T-cell (primary cell): ENCODE data around the gene PPT2. TPM values are rescaled to one million over a fixed set of nuclear protein-coding genes. Genes with fewer than 3 reads are reported as not detected.

Experiments
- ATAC-seq, 4 experiments: fragments of 200-7000 bp in 3 of 4; fragments of 150-1000 bp in 1 of 4; cut with Tn5 transposase; replicated peaks in 1 of 4; 1 replicate in 3 of 4; 2 replicates in 1 of 4; pipeline ENCODE4 v1.10.0; 2021; ENCODE audit warnings: moderate library complexity in 3 of 4, mild to moderate bottlenecking in 2 of 4, moderate number of reproducible peaks in 1 of 4
- CTCF ChIA-PET, 2 donors: fragments of 300-600 bp; sonication (Branson Sonifier 250); formaldehyde crosslinking; loops; one replicate each; lab custom pipeline; 2022; ENCODE audit warnings: antibody characterized with exemption in 2 of 2; lab: Charles Lee
- POLR2A ChIA-PET, 2 donors: fragments of 300-600 bp; sonication (Branson Sonifier 250); formaldehyde crosslinking; loops; one replicate each; lab custom pipeline; 2022; ENCODE audit warnings: antibody characterized with exemption in 2 of 2; lab: Charles Lee
- DNase-seq, 35 experiments: peaks; one replicate each; pipeline versions ENCODE4 v3.0.0 to v3.0.0-alpha.2; 2013 to 2023
- H3K27ac ChIP-seq: one replicate; pipeline ENCODE4 v1.5.1; 2013; ENCODE audit warnings: low read length
- H3K27me3 ChIP-seq, 2 experiments: replicated peaks in 1 of 2; 1 replicate in 1 of 2; 2 replicates in 1 of 2; pipeline versions ENCODE4 v1.6.1 to v1.7.0; 2013; ENCODE audit warnings: low read length in 1 of 2, mixed read lengths in 1 of 2; ENCODE audit not compliant: control insufficient read depth in 2 of 2, insufficient read depth in 2 of 2; ENCODE audit errors: extremely low read depth in 1 of 2
- H3K36me3 ChIP-seq, 2 donors: 1 replicate in 1 of 2; 2 replicates in 1 of 2; pipeline versions ENCODE4 v1.6.1 to v1.7.0; 2013; ENCODE audit warnings: low read length in 1 of 2; ENCODE audit not compliant: control insufficient read depth in 2 of 2, insufficient read depth in 1 of 2; ENCODE audit errors: extremely low read depth in 1 of 2
- H3K4me1 ChIP-seq, 2 experiments: 1 replicate in 1 of 2; 2 replicates in 1 of 2; pipeline versions ENCODE4 v1.6.1 to v1.7.0; 2013; ENCODE audit warnings: low read length in 2 of 2, mixed read lengths in 1 of 2; ENCODE audit not compliant: insufficient read depth in 2 of 2, control insufficient read depth in 1 of 2; ENCODE audit errors: extremely low read depth in 1 of 2
- H3K4me3 ChIP-seq, 2 donors: 1 replicate in 1 of 2; 2 replicates in 1 of 2; pipeline versions ENCODE4 v1.5.1 to v1.7.0; 2013; ENCODE audit warnings: mild to moderate bottlenecking in 2 of 2, low read length in 1 of 2, moderate library complexity in 1 of 2; ENCODE audit not compliant: control insufficient read depth in 1 of 2; ENCODE audit errors: extremely low read depth in 1 of 2
- H3K9me3 ChIP-seq: 2 replicates; pipeline ENCODE4 v1.7.0; 2013
- H3K27ac Mint-ChIP-seq, 2 donors: one replicate each; pipeline ENCODE4 v1.8.0; 2020 to 2021; ENCODE audit warnings: mild to moderate bottlenecking in 2 of 2, mixed read lengths in 2 of 2
- H3K27me3 Mint-ChIP-seq, 2 donors: one replicate each; pipeline ENCODE4 v1.8.0; 2021 to 2022; ENCODE audit warnings: mixed read lengths in 2 of 2
- H3K36me3 Mint-ChIP-seq: one replicate; pipeline ENCODE4 v1.8.0; 2021; ENCODE audit warnings: mixed read lengths
- H3K4me1 Mint-ChIP-seq, 3 donors: one replicate each; pipeline ENCODE4 v1.8.0; 2020 to 2022; ENCODE audit warnings: mixed read lengths in 3 of 3, mild to moderate bottlenecking in 1 of 3
- H3K4me3 Mint-ChIP-seq, 3 donors: one replicate each; pipeline ENCODE4 v1.8.0; 2020 to 2022; ENCODE audit warnings: mild to moderate bottlenecking in 3 of 3, mixed read lengths in 3 of 3, moderate library complexity in 3 of 3
- H3K9me3 Mint-ChIP-seq, 3 donors: one replicate each; pipeline ENCODE4 v1.8.0; 2020 to 2022; ENCODE audit warnings: mixed read lengths in 3 of 3
- WGBS: methylation state at CpG from one replicate; pipeline ENCODE4 v1.1.5; 2013; ENCODE audit warnings: missing lambda C conversion rate; ENCODE audit not compliant: insufficient coverage; 5-methylcytosine and 5-hydroxymethylcytosine counted together
- total RNA-seq, 35 experiments: library from RNA in 6 of 35; stranded (reverse) in 6 of 35; fragments of 120-200 nt in 1 of 35; gene quantifications; one replicate each; pipeline versions ENCODE4 v1.2.1 to v1.2.4 and lab custom pipeline; 2013 to 2026

Gene PPT2
- total RNA-seq, 5 donors from 2014 or later (not counting 1 experiment from before 2014, with no cell fraction given), result 11.2 to 25.6 (median 19.3) TPM

DNA sequence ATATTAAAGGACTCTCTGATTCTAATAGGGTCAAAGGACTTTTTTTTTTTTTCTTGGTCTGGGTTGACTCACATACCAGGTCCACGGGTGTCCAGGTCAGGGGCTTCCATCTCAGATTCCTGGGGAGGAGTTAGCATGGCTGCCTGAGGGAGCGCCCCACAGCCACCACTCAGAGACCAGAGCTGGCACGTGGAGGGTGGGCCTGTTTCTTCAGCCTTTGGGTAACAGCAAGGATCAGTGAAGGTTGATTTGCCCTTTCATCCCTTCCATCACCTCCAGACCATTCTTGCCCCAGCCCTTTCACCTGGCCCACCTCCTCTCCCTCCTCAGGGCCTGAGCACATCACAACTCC, 44.4 kb downstream of the PPT2 start:
- DNase-seq (no peak), ATAC-seq (no peak)
- Histone ChIP-seq H3K27ac (no peak overlapping the region), H3K4me3 (no peak overlapping the region), H3K36me3 (no peaks in the 10 kb centered on the region), H3K4me1 (peaks cover 24 to 35% of the 10 kb centered on the region in 2 experiments), H3K9me3 (no peaks in the 10 kb centered on the region), H3K27me3 (peaks cover 0 to 21% of the 10 kb centered on the region in 2 experiments)
- CTCF ChIA-PET, result interaction anchor here in 1 of 2 donors (0.7 kb wide), 1 partner anchor 990 kb away, joined by 17 read pairs; no protein-coding TSS in a partner anchor
- Mint-ChIP-seq H3K4me3 (peak overlapping the region in 1 of 3 donors; percentile 24), H3K9me3 (no peaks in the 10 kb centered on the region), H3K27me3 (peaks cover 0 to 2% of the 10 kb centered on the region in 2 donors), H3K27ac (peak overlapping the region in 1 of 2 donors; percentile 52), H3K4me1 (peaks cover 26 to 28% (median 27%) of the 10 kb centered on the region in 3 donors), H3K36me3 (no peaks in the 10 kb centered on the region)
- POLR2A ChIA-PET, result no interaction called here
- WGBS, result no CpG with 5 or more reads among the region's 3 CpGs

- ATAC-seq, result no peak
- peaks cover 21 to 23% (median 22%) of the 10 kb centered on the region in 3 donors for H3K4me1 Mint-ChIP-seq
- 93% methylated on average over 16 of the region's 17 CpGs for WGBS
- H3K9me3 Mint-ChIP-seq, result no peaks in the 10 kb centered on the region
- Histone ChIP-seq H3K4me1 (peaks cover 18 to 30% of the 10 kb centered on the region in 2 experiments), H3K27me3 (peaks cover 0 to 26% of the 10 kb centered on the region in 2 experiments), H3K9me3 (no peaks in the 10 kb centered on the region), H3K36me3 (no peaks in the 10 kb centered on the region), H3K27ac (no peak overlapping the region), H3K4me3 (no peak overlapping the region)
- H3K4me3 Mint-ChIP-seq, result no peak overlapping the region
- H3K27ac Mint-ChIP-seq, result no peak overlapping the region
- H3K27me3 Mint-ChIP-seq, result peaks cover 0 to 2% of the 10 kb centered on the region in 2 donors
- ChIA-PET POLR2A (no interaction called here), CTCF (no interaction called here)
- no peak for DNase-seq
- no peaks in the 10 kb centered on the region for H3K36me3 Mint-ChIP-seq
Observed at GRCh38 chr6:32198866-32199265, 44.9 kb downstream of the PPT2 start.

DNA sequence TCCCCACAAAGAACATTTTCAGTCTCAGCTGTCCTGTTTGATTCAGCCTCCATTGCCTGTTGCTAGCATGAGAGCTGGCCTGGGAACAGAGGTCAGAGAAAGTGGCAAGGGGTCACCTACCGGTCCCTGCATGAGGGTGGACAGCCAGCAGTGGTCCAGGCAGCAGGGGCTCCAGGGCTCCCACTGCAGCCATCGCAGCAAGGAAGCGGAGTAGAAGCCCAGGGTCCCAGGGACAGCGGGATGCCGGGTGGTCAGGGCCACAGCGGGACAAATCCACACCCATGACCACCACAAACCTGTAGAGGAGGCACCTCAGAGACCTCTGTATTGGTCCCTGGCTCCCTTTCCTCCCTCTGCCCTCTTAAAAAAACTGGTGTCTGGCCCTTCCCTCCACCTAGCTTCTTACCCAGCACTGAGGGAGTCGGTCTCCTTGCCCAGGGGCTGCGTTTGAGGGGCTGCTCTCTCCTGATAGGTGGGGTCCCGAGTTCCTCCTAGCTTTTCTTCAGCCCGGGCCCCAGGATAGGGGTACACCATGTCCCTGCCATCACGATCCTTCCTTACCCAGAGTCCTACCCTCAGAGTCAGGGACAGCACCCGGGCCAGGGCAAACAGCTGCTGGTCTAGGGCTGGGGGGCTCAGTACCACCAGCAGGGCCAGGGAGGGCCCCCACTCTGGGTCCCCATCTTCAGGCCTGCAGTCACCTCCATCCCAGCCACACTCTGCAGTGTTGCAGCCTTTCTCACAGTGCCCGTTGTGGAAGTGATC, 47.0 kb downstream of the PPT2 start:
- peaks cover 0 to 2% of the 10 kb centered on the region in 2 donors for H3K27me3 Mint-ChIP-seq
- ChIA-PET CTCF (no interaction called here), POLR2A (no interaction called here)
- H3K4me1 Mint-ChIP-seq, result peaks cover 5 to 6% (median 6%) of the 10 kb centered on the region in 3 donors
- H3K9me3 ChIP-seq, result no peaks in the 10 kb centered on the region
- no peaks in the 10 kb centered on the region for H3K36me3 ChIP-seq
- no peak for ATAC-seq
- 80% methylated on average over 12 of the region's 13 CpGs for WGBS
- H3K4me3 Mint-ChIP-seq, result no peak overlapping the region
- no peak for DNase-seq
- peaks cover 0 to 31% of the 10 kb centered on the region in 2 experiments for H3K27me3 ChIP-seq
- no peaks in the 10 kb centered on the region for H3K9me3 Mint-ChIP-seq
- H3K4me3 ChIP-seq, result no peak overlapping the region
- no peak overlapping the region for H3K27ac ChIP-seq
- H3K36me3 Mint-ChIP-seq, result no peaks in the 10 kb centered on the region
- H3K4me1 ChIP-seq, result peaks cover 5 to 14% of the 10 kb centered on the region in 2 experiments
- no peak overlapping the region for H3K27ac Mint-ChIP-seq

DNA sequence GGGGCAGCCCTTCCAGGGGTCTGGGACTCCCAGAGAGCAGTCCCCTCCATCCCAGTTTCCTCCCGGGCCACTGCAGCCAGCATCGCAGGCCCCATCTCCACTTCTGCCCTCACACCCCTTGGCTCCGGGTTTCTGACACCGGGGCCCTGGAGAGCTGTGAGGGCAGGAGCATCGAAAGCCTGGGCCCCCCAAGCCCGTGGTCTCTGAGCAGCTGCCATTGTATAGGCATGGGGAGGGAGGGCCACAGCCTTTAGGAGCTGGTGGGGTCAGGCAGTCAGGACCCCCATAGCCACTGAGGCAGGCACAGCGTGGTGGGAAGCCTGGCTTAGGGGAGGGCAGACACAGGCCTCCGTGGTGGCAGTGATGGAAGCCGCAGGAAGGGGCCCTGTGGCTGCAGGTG, 48.2 kb downstream of the PPT2 start:
- no peak overlapping the region for H3K27ac Mint-ChIP-seq
- 59% methylated on average over 6 of the region's 9 CpGs for WGBS
- Histone ChIP-seq H3K36me3 (no peaks in the 10 kb centered on the region), H3K27me3 (peaks cover 0 to 31% of the 10 kb centered on the region in 2 experiments), H3K4me1 (peaks cover 0 to 3% of the 10 kb centered on the region in 2 experiments), H3K9me3 (no peaks in the 10 kb centered on the region), H3K4me3 (no peak overlapping the region), H3K27ac (no peak overlapping the region)
- no peaks in the 10 kb centered on the region for H3K36me3 Mint-ChIP-seq
- DNase-seq (no peak), ATAC-seq (no peak)
- H3K9me3 Mint-ChIP-seq, result no peaks in the 10 kb centered on the region
- no peak overlapping the region for H3K4me3 Mint-ChIP-seq
- POLR2A ChIA-PET, result no interaction called here
- peaks cover 0 to 2% of the 10 kb centered on the region in 2 donors for H3K27me3 Mint-ChIP-seq
- CTCF ChIA-PET, result no interaction called here
- no peaks in the 10 kb centered on the region for H3K4me1 Mint-ChIP-seq

- H3K4me3 Mint-ChIP-seq, result no peak overlapping the region
- H3K4me1 Mint-ChIP-seq, result no peaks in the 10 kb centered on the region
- no peaks in the 10 kb centered on the region for H3K9me3 Mint-ChIP-seq
- H3K9me3 ChIP-seq, result no peaks in the 10 kb centered on the region
- H3K27ac ChIP-seq, result no peak overlapping the region
- H3K36me3 ChIP-seq, result no peaks in the 10 kb centered on the region
- ATAC-seq (no peak), DNase-seq (no peak)
- CTCF ChIA-PET, result no interaction called here
- H3K27ac Mint-ChIP-seq, result no peak overlapping the region
- H3K36me3 Mint-ChIP-seq, result no peaks in the 10 kb centered on the region
- H3K4me1 ChIP-seq, result no peaks in the 10 kb centered on the region
- no peak overlapping the region for H3K4me3 ChIP-seq
- H3K27me3 ChIP-seq, result peaks cover 0 to 31% of the 10 kb centered on the region in 2 experiments
- POLR2A ChIA-PET, result no interaction called here
- H3K27me3 Mint-ChIP-seq, result peaks cover 0 to 2% of the 10 kb centered on the region in 2 donors
- 86% methylated on average over 9 of the region's 9 CpGs for WGBS
Observed at GRCh38 chr6:32203426-32204267, 49.7 kb downstream of the PPT2 start.

DNA sequence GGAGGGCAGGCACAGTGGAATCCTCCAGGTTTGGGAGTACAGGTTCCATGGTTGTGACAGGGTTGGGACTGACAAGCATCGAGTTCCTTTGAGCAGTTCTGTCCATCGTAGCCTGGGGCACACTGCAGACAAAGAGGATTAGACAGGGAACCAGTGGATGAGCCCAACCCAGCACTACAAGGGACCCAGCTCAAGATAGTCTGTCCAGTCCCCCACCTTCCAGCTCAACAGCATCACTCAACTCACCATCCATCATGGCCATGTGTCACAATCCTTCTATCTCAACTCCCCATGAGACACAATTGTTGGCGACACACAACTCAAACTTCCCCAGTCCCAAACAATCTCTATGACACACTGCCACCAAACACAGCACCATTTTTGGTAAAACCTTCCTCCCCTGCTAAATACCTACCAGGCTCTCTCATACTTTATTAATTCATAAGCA, 50.4 kb downstream of the PPT2 start:
- H3K27ac Mint-ChIP-seq, result no peak overlapping the region
- ATAC-seq (no peak), DNase-seq (no peak)
- peaks cover 0 to 2% of the 10 kb centered on the region in 2 donors for H3K27me3 Mint-ChIP-seq
- no peaks in the 10 kb centered on the region for H3K9me3 Mint-ChIP-seq
- 90% methylated on average over 2 of the region's 3 CpGs for WGBS
- CTCF ChIA-PET, result no interaction called here
- Histone ChIP-seq H3K27ac (no peak overlapping the region), H3K36me3 (no peaks in the 10 kb centered on the region), H3K4me3 (no peak overlapping the region), H3K4me1 (no peaks in the 10 kb centered on the region), H3K27me3 (peaks cover 0 to 27% of the 10 kb centered on the region in 2 experiments), H3K9me3 (no peaks in the 10 kb centered on the region)
- H3K4me1 Mint-ChIP-seq, result no peaks in the 10 kb centered on the region
- no peaks in the 10 kb centered on the region for H3K36me3 Mint-ChIP-seq
- POLR2A ChIA-PET, result no interaction called here
- H3K4me3 Mint-ChIP-seq, result no peak overlapping the region
